NCI-H748 treated with DMSO at 0.1 percent for 48 hours (cell line): ENCODE data around the gene AUH.
"Not testable (repeated sequence)": the region's sequence is repeated elsewhere in the genome, so short reads cannot be mapped to it uniquely, and the experiment has no call there.

Experiments used
- DNase-seq: peaks from one replicate; lab custom pipeline; 2025; lab: John Stamatoyannopoulos, UW

The AUH gene

DNA sequence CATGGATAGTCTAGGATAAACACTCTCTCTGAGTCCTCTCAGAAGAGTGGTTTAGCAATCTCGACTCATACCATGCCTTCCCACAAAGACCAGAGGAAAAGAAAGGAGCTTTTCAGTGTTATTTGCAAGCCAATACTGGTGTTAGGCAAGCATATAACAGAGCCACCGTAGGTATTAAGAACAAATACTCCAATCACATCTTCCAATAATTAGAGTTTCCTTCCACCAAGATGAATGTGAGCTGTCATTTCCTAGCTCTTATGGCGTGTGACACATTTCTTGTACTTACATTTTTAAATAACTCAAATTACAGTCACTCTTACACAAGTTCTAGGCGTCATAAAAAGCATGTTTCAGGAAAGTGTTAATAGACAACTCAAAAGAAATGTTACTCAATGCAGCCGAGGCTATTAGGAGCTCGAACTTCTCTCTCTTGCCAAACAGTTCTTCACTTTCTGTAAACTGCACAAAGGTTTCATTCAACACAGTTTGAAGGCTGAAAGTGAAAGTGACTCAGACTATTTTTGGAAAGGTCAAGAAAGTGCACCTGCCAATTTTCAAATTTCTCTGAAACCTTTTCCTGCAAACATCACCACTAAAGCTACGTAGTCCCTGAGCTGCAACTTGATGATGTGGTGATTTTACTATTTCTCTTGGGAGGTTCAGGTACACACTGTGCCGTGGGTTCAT, 153.8 kb downstream of the AUH start:
- DNase-seq, result no peak

DNA sequence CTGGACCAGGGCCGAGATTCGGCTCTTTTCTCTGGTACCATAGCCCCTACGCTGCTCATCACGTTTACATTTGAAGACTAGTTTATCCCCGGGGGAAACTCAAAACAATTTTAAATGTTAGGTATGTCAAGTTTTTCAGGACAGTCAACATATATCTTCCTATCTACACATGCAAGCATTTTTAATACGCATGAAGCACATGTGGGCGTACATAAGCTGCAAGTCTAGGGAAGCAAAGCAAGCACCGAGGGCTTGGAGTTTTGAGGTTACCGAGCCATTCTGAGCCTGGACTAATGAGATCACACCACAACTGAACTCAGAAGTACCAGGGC, 154.4 kb downstream of the AUH start:
- no peak for DNase-seq

DNA sequence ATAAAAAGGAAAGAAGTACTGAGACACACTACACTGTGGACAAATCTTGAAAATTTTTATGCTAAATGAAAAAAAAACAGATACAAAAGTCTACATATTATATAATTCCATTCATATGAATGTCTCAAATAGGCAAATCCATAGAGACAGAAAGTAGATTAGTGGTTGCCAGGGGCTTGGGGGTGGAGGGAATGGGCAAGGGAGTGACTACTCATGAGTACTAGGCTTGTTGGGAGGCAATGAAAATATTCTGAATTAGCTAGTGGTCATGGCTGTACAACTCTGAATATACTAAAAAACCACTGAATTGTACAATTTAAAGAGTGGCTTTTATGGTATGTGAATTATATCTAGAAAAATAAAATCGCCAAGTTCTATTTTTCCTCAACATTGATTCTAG, 154.9 kb downstream of the AUH start:
- no peak for DNase-seq

DNA sequence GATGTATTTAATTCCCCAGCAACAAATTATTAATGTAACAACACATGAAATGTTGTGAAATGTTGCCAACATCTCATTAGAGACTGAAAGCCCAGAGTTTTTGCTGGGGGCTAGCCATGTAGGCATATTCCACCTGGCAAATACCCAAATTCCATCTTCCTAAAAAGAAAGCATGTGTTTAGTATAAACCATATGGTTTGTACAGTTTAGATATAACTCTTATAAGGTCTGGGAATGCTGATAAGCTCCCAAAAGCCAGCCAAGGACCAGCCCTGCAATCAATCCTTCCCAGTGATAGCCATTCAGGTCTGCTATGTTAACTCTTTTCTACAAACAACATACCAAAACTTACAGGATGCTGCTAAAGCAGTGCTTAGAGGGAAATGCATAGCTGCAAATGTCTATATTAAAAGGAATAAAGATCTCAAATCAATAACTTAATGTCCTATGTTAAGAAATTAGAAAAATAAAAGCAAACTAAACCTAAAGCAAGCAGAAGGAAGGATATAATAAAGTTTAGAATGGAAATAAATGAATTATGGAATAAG, 158.9 kb downstream of the AUH start:
- DNase-seq, result no peak

DNA sequence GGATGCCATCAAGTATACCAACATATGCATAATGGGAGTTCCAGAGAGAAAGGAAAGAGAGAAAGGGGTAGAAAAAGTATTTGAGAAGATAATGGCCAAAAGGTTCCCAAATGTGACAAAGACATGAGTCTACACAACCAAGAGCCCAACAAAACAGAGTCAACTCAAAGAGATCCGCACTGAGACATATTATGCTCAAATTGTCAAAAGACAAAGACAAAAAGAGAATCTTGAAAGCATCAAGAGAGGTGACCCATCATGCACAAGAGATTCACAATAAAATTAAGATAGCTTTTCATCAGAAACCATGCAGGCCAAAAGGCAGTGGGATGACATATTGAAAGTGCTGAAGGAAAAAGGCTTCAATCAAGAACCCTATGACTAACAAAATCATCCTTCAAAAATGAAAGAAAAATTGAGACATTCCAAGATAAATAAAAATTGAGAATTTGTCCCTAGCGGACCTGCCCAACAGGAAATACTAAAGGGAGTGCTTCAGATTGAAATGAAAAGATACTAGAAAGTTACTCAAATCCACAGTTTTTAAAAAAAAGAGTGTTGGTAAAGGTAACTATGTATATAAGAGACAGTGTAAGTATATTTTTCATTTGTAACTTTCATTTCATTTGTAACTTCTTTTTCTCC, 160.9 kb downstream of the AUH start:
- no peak for DNase-seq

DNA sequence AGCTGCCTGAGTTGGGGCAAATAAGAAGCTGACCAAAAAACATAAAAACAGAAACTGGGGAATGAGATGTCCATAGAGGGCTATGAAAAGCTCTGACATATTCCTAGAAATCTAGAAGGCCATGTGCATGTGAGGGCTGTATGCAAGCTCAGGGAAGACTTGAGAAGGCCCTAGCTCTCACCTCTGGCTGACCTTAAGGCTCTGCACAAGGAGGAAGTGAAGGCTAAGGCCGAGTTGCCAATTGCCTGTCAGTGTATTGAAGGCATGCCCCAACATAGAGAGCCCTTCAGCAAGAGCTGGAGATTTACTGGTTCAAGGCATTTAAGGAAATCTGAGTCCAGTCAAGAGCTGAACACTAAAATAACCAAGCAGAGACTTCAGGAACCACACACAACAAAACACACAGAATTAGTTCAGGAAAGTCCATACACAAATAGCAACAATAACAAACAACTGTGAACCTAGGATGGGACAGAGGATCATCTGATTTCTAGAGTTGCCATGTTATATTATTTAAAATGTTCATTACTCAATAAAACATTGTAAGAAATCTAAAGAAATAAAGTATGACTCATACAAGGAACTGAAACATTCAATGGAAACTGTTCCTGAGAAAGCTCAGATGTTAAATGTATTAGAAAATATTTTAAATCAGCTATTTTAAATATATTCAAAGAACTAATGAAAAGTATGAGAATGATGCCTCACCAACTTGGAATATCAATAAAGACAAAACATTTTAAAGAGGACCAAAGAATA, 161.8 kb downstream of the AUH start:
- DNase-seq, result no peak

DNA sequence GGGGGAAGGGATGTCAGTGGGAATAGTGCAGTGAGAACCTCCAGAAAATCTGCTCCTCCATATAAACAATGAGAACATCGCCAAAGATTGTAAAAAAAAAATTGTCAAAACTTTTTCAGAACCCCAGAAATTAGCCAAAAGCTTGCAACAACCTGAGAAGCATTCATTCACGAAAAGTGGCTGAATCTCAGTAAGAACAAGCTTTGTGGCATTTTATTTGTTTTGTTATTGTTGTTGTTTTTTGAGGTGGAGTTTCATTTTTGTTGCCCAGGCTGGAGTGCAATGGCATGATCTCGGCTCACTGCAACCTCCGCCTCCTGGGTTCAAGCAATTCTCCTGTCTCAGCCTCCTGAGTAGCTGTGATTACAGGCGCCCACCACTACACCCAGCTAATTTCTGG, 162.8 kb downstream of the AUH start:
- DNase-seq, result not testable (repeated sequence)

DNA sequence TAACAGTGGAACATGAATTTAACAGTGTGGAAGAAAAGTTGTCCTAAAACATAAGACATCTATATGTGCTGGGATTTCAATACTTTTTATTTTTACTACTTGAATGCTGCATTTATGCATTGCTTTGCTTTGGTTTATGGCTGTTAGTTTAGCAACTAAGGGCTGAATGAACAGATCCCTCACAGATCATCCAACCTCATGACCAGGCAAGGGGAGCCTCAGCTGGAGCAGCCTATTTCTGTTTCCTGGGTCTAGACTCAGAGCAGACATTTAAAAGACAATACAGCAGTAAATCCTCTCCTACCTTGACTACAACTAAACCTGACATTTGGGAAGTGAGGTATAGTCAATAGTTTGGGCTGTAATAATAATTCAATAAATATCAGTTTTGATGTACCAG, 163.3 kb downstream of the AUH start:
- DNase-seq, result no peak

DNA sequence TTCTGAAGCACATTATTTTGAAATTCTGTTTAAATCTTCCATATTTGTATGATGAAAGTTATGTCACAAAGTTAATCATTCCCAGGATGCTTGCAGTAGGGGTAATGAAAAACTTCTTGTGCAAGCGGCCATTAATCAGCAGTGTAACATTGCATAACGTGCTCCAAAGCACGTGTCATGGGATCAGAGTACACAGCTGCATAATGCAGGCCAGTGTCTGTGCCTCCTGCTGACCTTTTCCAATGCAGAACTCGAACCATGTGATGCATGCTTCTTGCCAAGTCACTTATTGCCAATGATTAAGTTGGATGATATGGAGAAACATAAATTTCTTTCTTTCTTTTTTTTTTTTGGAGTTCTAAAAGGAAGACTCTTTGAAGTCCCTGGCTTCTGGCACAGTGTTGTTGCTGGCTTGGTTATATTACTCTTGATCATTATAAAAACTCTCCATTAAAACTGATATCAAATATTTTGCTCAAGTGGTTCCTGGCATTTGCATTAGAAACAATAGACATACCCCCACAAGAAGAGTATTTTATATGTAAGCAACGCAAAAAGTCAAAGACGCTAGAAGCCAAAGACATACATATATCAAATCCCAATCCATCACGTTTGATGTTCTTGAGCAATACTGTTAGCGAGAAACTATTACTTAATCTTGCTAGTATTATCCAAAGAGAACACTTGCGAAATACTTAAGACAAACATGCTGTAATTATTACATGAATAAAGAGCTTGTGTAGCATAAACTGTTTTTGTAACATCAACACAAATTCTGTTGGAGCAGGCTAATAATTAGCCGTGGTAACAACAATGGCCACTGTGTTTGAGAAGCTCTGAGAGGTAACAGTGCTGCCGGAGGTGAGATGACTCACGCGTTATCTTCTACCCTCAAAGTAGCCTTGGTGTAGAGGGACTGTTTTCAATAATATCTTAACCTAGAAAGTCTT, 164.2 kb downstream of the AUH start:
- DNase-seq, result no peak

DNA sequence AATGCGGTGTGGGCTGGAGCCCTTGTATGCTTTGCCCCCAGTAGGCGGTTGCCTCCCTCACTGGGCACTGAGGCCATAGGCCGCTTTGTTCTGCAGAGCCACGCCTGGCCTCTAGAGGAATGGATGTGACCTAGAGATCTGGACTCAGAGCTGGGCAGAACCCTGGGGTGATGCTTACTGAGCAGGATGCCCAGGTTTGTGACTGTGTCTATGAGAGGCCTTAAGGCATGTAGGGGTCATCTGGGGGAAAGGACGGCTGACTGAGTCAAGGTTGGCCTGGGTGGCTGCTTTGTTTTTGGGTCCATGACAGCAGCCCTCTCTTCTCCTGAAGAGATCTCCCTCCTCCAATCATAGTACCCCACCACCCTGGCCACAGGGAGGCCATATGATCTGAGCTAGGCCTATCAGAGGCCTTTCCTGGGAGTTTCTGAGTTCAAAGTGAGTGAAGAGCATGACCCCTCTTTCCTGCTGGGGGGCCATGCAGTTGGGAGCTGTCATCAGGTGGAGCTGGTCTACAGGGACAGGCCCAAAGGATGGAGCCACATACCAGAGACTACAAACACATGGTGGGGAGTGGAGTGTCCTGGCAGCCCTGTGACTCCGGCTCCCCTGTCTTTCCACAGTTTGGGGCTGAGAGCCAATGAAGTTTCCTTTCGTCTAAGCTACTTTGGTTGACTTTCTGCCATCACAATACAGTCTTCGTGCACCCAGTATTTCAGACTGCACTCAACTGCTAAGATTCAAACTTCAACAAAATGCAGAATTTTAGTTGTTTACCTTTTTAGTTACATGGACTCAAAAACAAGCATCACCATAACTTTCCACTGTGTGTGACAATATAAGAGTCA, 165.4 kb downstream of the AUH start:
- no peak for DNase-seq

DNA sequence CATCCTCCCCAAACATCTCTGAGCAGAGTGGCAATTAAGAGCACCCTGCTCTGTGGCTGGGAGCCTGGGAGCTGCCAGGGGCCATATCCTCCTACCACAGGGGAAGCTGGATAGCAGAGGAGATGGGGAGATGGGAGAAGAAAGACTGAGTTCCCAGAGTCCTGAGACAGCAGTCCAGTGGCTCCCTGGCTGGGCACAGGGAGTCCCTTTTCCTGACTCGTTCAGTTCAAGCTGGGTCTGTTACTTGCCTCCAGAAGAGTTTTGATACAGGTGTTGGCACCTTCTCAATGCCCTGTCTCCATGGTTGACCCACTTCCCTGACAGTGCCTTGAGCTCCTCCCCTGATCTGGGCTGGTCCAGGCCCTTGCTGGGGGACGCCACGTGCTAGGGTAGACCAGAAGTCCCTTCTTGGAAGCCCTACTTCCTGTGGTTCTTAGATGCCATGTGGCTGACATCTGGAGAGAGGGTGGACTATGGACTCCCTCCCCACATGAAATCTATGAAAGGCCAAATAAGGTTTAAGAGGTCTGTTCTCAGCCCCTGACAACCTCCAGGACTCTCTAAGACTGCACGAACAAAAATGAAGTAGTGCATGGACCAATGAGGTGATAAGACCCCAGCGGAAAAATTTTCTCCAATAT, 166.2 kb downstream of the AUH start:
- DNase-seq, result no peak

DNA sequence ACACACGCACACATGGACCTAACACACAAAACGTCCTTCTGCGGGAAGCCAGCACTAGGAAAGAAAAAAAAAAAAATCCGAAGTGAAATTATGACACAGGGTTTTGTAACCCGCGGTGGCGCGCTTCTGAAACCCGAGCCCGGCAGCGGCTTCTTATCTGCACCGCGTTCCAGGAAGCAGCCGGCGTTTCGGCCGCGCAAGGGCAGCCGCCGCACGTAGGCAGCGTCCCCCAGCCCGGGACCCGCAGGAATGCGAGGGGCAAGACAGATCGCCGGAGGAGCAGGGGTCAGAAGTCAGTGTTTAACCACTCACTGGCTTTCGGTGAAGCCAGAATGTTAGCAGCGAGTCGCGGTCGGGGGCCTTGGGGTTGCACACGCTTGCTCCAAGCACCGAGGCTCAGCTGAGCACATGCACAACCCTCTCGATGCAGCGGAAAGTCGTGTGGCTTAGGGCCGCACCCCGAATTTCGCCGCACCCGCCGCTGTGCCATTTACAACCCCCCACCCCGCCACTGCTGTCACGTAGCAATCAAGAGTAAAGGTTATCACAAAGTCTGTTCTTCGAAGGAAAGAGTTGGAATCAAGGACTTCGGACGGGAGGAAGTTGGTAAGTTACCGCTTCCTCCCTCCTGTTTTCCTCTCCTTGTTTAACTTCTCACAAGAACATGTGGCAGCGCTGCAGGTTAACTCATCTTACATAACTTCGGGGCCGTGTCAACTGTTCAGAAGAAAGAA, 167.9 kb downstream of the AUH start:
- peak; percentile 39 for DNase-seq

DNA sequence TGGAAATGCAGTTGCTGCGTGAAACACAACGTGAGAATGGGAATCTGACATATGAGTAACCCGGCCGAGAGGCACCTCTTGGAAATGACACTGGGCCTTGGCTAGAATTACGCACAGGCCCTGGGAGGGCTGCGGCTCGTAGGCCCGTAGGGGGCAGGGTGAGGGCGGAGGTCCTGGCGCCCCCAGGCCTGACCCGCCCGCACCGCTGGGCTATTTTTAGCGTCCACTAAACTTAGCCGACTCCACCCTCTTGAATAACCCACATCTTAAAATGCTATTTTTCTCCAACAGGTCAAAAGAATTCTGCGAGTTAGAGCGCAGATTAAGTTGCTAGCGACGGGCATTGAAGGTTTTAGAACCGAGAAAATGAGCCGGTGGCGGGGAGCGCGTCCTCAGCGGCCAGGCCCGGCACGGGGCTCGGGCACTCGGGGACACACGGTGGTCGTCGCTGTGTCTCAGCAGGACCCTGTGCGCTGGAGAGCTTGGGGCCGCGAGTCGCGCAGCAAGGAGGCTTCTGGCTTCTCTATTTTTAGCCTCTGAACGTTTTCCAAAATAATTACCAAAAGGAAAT, 168.5 kb downstream of the AUH start:
- peak; percentile 37 for DNase-seq

DNA sequence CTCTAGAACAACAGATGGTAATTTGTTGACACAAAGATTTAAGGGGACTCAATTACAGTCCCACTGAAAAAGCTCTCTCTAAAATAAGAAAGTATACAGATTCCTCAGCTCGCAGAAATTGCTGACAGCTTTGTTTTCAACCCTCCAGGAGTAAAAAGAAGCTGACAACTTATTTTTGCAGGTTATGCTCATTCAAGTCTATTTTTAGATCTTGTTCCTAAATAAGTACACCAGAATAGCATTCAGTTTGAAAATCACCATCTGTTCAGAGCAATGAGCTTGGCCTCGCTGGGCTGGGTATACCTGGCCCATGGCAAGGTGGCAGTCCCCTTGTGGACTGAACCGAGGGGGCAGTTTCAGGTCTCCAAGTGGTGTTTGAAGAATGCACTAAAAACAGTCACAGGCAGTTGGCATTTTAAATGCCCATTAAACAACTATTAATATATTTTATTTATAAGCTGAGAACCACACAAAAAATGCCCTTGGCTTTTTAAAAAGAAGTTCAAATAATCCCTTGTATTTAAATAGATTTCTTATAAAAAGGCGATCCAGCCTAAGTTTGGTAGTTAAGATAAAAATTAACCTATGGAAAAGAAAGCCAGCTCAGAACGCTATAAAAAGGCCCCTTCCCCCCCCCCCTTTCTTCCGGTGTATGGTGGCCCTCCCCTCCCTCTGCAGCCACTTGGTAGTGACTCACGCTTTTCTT, 169.2 kb downstream of the AUH start:
- DNase-seq, result no peak

DNA sequence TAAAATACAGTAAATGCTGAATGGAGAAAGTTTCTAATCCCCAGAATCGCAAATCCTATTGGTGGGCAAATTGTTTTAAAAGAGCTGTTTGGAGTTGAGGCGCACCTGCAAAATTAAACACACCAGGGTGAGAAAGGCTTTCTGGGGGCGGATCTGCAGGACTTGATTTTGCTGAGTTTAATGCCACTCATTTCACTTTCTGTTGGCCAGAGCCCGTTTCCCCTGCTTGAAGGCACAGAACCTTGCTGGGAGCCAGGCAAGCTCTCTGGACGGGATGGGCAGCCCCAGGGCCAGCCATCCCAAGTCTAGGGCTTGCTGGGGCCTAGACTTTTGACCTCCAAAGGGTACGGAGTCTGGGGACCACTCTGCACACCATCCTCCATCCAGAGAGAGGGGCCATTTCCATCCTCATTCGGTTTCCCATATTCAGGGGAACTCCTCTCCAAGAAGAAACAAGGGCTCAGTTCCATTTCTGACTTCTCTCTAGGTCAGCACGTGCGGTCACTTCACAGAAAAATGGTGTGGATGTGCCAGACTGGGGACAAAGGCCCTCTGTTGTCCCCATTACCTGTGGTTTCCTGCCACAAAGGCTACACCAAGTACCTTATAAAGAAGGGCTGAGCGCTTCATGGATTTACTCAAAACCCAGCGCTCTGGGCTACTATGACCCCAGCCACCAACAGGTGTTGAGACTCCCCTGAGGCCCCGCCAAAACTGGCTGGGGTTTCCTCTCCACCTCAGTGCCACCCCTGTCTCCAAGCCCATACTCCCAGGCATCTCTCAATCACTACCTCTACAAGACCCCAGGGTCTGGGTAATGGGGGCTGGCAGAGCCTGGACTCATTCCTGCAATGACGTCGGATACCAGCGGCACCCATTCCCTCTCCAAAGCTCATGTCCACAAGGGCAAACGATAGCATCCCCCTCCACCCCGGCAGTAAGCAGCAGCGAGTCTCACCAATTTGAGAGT, 170.0 kb downstream of the AUH start:
- DNase-seq, result no peak

DNA sequence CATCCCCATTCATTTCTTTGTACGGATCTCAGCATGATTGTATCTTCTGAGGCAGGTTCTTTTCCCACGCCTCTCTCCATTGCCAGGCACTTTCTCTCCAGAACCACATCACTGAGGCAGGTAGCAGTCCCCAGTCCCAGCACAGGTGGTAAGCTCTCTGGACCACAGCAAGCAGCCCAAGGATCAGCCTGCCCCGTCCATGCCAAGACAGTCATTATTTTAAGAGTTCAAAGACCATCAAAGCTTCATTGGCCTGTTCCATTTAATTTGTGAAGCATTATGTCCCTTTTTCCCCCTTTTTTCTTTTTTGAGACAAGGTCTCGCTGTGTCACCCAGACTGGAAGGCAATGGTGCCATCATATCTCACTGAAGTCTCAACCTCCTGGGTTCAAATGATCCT, 171.7 kb downstream of the AUH start:
- no peak for DNase-seq

DNA sequence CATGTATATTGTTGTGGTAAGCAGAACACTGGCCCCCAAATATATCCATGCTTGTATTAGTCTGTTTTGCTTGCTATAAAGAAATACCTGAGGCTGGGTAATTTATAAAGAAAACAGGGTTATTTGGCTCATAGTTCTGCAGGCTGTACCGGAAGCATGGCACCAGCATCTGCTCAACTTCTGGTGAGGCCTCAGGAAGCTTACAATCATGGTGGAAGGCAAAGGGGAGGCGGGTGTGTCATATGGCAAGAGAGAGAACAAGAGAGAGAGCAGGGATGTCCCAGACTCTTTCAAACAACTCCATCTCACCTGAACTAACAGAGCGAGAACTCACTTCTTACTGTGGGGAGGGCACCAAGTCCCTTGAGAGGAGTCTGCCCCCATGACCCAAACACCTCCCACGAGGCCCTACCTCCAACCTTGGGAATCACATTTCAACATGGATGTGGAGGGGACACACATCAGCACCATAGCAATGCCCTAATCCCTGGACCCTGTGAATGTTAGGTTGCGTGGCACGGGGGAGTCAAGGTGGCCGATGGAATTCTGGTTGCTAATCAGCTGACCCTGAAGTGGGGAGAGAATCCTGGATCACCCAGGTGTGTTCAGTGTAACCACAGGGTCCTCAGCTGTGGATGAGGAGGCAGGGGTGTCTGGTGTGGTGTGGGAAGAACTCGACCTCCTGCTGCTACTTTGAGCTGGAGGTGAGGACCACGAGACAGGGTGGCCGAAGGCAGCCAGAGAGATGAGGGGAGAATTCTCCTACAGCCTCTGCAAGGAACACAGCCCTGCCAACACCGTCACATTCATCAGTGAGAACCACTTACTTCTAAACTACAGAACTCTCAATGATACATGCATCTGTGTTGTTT, 172.8 kb downstream of the AUH start:
- DNase-seq, result no peak
